ENCODE data around the gene S100A12.

S100A12 gene

DNA sequence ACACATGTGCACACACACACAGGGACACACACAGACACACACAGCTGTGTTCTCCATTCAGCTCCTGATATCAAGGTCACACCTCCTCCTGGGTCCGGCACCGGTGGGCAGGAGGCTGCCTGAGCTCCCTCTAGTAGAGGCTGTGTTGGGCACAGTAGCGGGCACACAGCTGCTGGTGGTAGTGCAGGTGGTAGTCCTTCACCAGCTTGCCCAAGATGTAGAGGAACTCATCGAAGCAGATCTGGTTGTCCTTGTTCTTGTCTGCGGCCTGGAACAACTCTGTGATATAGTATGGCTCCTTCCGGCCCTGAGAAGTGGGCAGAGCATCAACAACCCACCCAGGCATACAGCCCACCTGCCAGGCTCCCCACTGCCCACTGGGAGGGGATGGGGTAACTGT is 21.0 kb upstream of the S100A12 start:
- DNase-seq, result no peak

DNA sequence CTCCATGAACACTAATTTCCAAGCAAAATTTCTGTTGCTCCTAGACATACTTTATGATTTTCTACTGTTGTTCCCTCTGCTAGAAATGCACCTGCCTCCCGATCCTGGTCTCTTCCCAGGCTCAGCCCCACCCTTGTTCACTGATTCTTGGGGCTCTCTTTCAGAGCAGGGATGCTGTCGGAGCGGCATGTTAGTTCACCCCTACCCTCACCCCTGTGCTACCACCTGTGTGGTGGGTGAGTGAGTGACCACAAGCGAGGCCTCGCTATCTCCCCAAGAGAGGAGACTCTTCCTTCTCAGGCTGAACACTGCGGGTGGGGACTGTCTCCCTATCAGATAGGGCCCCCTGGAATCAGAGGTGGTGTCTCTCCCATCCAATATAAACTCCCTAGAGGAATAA is 20.4 kb upstream of the S100A12 start:
- DNase-seq, result no peak

DNA sequence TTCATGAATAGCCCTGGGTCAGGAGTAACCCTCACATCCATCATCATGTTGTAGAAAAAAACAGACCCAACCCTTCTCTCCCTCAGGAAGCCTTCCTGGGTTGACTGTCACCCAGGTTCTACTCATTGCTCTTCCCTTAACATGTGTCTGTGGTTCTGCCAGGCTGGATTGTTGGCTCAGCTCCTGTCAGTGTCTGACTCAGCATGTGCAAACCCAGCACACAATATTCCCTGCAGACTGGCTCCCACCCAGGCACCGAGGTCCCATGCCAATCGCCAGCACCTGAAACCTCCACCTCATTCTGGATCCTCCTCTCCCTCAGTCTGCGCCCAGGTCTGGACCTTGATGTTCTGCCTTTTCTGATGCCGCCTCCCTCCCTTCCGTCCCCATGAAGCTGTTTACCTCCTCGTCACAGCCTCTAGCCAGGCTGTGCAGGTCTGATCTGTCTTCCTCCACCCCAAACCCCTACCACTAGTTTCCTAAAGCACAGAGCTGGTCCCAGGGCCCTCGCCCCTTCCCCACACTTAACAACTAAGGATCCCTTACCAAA is 19.8 kb upstream of the S100A12 start:
- no peak for DNase-seq

DNA sequence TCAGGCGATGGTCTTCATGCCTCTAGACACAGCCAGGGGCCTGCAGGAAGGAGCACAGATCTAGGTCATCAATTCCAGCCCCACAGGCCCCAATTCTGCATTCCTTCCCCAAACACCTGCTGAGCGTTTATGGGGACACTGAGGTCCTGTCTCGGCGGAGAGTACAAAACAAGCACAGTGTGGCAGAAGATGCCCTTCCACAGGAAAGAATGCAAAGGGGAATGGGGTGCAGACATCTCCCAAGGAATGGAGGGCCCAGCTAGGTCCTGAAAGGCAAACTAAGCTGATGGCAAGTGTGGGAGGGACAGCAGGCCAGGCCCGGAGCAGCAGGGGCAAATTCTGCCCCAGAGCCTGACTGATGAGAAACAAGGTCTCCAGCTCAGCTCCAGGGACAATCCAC is 19.0 kb upstream of the S100A12 start:
- DNase-seq, result no peak

DNA sequence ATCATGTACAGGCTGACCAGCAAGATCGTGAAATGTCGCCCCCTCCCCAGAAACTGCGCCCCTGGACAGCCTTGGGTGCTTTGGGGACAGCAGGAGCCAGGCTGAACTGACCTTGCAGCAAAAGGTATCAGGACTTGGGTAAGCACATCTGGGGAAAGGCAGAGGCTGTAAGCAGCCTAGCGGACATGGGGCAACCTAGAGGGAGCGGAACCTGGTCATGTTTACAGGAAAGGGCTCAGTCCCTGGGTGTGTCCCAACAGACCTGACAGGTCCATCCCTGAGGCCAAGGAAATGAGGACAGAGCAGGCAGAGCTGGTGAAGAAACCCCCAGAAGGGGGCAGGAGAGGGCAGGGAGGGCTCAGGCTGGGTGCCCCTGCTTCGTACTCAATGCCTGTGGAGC is 18.5 kb upstream of the S100A12 start:
- DNase-seq, result no peak

DNA sequence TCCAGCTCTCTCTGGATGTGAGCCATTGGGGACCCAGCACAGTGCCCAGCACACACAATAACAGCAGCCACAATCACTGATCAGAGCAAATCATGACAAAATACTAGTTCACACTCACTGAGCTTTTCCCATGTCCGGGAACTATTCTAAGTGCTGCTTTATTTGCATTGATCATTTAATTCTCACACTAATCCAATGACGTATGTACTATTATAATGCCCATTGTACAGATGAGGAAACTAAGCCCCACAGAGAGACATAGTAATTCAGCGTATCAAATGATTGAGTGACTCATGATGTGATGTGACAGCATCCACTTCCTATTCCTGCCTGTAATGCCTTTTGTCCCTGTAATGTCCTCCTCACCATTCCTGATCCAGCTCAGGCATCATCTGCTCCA is 17.4 kb upstream of the S100A12 start:
- DNase-seq, result no peak

DNA sequence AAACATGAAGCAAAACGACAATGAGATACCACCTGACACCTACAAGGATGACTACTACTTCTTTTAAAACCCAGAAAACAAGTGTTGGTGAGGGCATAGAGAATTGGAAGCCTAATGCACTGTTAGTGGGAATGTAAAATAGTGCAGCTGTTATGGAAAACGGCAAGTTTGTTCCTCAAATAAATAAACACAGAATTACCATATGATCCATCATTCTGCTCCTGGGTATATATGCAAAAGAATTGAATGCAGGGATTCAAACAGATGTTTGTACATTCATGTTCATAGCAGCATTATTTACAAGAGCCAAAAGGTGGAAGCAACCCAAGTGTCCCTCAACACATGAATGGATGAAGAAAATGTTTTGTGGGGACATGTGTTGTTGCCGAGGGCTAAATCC is 16.8 kb upstream of the S100A12 start:
- no peak for DNase-seq

DNA sequence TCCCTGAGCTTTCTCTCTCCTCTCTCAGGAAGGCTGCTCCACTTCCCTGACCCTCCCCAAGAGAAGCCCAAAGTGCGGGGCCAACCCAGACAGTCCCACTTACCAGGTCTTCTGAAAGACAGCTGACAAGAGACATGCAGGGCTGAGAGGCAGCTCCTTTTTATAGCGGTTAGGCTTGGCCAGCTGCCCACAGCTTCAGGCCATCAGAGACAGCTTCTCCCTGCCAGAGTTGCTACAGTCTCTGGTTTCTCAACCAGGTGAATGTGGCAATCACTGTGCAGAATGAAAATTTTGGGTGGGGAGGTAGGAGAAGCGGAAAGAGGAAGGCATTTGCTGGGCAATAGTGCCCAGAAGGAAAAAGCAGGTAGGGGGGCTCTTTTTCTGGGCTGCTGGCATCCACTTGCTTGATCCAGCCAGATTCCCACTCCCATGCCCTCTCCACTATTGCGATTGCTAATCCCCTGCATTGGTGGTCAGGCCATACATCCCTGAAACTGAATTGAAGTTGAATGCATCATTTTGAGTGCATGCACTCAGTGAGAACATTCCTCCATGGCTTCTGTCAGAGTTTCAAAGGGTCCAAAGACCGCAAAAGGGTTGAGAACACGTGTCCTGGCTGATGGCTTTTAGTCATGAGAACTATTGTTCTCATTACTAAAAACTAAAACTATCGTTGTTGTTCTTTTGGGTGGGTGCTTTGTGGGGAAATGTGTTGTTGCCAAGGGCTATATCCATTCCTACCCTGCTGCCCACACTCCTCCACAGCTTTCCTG is 15.7 kb upstream of the S100A12 start, which contains the start of gene S100A8:
Gene S100A8, minus strand, starts transcription at position 136 of the 773 bp plus-strand sequence. CDS start 538 bp downstream, outside the sequence.
- no peak for DNase-seq

DNA sequence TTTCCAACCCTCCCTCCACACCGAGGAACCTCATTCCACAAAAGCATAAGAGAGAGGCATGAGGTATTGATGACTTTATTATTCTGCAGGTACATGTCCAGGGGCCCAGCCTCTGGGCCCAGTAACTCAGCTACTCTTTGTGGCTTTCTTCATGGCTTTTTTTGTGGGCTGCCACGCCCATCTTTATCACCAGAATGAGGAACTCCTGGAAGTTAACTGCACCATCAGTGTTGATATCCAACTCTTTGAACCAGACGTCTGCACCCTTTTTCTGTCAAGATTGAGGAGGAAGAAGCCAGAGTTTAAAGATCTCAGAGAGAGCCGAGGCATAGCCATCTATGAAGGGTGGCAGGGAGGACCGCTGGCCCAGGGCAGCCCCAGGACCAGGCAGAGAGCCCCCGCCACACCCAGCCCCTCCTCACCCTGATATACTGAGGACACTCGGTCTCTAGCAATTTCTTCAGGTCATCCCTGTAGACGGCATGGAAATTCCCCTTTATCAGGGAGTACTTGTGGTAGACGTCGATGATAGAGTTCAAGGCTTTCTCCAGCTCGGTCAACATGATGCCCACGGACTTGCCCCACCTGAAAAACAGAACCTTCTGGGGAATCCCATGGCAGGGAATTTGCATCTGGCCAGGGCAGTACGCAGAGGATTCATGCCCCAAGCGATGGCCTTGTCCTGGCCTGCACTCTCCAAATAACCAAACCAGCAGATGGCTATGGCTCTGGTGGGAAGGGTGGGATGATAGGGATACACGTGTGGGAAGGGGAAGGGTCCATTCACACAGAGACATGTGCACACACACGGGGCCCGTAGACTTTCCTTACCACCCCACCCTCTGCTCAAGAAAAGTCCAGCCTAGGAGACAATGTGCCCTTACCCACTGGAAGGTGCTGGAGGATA is 14.8 kb upstream of the S100A12 start:
- no peak for DNase-seq

DNA sequence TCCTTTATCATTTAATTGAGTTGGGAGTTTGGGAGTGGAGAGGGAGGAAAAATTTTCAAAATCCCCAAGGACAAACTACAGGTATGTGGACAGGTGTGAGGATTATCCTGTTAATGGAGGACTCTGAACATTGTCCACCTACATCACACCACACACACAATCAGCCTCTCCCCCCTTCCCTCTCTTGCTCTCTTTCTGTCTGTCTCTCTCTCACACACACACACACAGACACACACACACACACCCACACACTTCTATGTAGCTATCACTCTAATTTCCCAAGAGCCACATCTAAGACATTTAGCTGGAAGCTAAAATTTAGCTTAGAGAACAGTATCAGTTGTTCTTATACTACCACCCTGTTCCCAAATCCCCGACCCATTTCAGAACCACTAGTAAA is 14.0 kb upstream of the S100A12 start:
- DNase-seq, result no peak

DNA sequence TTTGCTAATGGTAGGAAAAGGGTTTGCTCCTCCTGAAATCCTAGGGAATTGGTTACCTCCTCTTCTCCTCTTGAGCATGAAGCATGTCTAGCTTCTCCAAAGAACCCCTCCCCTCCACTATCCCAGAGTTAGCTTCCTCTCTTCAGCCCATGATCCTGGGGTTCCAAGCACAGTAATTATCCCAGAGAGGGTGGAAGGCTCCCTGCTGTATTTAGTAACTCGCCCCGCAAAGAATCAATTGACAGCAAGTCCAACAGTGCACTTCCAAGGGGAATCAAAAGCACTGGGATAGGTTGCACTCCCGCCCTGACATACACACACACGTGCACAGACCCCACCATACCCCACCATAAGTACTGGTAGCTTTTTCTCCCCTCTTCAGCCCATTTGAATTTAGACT is 12.4 kb upstream of the S100A12 start:
- DNase-seq, result no peak

DNA sequence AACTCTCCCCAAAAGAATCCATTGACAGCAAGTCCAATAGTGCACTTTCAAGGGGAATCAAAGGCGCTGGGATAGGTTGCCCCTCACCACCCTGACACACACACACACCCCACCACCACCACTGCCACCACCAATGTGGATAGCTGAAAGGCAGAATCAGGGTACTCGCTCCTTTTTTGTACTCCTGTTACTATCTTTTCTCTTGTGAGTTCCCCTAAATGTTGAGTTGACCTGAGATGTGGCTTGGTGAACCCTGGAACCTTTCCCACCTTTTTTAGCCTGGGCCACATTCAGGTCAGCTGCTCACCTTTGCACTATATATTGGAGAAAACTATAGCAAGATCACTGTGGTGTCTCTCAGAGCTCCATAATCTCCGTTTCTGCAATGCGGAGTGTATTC is 11.6 kb upstream of the S100A12 start:
- DNase-seq, result no peak

DNA sequence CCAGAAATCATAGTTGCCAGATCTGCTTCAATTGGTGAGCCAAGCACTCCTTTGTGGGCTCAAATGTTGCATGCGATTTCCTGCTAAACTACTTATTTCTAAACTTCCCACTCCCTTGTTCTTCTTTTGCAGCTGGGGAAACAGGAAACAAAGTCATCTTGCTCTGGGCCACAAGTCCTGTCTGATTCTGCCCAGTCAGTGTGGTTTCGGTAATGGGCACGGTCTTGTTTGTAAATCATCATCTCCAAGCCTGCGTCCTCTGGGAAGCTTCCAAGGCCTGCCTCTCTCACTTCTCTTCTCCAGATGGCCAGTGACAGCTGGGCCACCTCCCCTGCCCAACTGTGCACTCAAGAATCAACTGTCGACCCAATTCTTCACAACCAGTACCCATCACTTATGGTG is 11.1 kb upstream of the S100A12 start:
- DNase-seq, result no peak

DNA sequence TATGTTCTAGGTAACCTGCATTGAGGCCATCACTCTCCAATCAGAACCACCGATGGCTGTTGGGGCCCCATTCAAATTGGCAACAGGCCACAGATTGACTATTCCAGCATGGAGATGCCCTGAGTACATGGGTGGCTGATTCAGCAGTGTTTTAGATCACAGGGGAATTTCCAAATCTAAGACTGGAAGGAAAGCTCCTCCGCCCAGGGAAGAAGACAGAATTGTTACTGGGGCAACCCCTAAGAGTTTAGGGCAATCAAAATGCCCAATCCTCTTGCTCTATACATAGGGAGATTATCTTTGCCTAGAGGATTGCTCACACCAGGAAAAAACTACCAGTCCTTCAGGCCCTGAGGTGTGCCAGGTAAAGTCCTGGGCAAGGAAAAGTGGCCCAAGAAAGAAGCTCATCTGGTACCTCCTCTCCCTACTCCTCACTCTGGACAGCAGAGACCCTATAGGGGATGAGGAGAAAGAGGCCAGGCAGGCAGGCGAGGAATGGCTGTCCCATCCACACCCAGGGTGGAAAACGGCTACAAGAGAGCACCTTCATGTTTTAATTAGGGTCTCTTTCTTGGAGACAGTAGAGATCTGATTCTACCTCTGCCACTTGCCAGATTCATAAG is 9.6 kb upstream of the S100A12 start:
- DNase-seq, result no peak

DNA sequence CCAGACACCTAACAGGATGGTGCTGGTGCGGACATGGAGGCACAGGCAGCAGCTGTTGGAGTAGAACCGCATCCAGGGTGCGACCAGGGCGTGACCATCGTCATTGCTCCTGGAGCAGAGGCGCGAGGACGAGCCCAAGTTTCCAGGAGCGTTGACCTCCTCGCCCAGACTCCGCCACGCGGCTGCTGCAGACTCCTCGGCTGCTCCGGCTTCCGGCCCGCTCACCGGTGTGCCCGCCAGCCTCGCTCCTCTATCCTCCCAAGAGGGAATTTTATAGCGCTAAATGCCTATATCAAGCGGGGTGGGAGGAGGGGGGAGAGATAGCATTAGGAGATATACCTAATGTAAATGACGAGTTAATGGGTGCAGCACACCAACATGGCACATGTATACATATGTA is 5.3 kb upstream of the S100A12 start:
- no peak for DNase-seq

DNA sequence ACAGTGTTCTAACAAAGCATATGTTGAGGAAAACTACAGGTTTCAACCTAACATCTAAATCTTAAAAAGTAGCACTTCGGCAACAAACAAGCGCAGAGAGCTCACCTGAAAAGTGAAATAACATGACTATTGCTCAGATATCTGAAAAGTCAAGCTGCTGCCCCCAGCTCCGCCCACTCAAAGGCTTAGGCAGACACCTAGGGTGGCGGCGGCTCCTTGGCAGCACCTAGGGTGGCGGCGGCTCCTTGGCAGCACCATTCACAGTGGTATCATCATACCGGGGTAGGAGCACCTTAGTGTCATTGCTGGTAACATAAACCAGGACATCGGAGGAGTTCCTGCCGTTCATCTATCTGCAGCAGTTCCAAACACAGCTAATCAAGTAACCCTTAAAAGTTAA is 4.2 kb upstream of the S100A12 start:
- DNase-seq, result no peak

DNA sequence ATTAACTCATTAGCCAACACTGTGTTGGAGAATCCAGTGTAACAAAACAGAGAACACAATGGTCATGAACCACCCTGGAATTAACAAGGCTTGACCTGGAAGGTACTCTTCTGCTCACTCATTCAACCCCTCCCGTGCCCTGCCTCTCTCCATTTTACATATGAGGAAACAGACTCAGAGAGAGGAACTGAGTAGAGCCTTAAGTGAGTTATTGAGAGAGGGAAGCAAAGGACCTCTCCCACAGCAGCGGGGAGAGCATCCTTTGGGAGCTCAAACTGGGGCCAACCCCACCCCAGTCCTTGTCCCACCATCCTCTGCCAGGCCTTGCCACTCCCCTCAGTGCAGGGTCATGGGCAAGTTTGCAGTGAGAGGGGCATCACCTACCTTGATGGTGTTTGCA is 1.4 kb downstream of the S100A12 start:
- no peak for DNase-seq

DNA sequence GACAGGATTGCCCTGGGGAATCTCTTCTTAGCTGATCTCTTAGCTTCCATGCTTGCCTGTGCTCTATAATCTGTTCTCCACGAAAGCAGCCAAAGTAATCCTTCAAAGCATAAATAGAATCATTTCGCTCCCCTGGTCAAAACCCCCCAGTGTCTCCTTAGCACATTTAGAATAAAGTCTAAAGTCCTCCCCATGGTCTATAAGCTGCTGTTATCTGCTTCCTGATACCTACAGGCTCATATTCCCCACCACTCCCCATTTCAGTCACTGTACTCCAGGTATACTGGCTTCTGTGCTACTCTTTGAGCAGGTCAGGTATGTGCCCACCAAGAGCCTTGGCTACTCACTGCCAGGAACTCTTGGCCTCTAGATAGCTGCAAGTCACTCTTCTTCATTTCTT is 2.9 kb downstream of the S100A12 start:
- DNase-seq, result no peak

DNA sequence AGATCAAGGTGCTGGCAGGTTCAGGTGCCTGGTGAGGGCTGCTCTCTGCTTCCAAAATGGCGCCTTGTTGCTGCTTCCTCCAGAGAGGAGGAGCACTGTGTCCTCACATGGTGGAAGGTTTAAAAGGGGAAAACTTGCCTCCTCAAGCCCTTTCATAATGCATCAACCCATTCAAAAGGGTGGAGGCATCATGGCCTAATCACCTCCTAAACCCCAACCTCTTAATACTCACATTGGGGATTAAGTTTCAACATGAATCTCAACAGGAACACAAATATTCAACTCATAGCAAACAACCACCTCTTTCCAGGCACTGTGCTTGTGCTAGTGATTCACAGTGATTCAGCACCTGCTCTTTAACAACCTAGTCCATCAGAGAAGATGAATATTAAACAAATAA is 4.2 kb downstream of the S100A12 start:
- DNase-seq, result no peak

DNA sequence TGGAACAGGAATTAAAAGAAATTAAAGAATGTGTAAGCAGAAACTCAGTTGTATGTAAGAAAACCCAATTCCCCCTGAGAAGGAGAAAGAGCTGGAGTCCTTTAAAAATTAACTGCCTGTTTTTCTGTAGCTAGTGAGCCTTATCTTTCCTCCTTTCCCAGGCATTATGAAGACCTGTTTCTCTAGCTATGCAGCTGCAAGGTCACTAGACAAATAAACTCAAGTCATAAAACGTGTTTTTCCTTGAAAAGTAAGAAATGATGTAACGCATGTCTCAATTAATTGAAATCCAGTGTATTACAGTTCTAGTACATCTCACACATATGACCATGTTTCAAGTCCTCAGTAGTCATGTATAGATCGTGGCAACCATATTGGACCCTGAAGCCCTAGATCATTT is 5.3 kb downstream of the S100A12 start:
- no peak for DNase-seq

DNA sequence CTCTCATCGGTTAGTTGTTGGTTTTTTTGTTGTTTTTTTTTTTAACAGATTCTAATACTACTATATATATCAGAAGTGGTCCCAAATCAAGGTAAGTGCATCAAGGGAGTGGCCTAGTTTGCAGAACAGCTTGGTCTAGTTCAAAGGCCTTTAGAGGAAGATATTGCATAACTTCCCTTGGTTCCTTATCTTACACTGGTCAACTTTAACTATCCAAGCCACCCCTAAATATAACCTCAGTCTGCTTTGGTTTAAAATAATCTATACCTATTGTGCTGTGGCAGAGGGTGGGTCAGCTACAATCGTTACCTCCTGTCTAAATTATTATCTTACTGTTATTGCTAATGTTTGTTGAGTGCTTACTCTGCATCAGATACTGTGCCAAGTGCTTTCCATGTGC is 6.9 kb downstream of the S100A12 start:
- DNase-seq, result no peak

DNA sequence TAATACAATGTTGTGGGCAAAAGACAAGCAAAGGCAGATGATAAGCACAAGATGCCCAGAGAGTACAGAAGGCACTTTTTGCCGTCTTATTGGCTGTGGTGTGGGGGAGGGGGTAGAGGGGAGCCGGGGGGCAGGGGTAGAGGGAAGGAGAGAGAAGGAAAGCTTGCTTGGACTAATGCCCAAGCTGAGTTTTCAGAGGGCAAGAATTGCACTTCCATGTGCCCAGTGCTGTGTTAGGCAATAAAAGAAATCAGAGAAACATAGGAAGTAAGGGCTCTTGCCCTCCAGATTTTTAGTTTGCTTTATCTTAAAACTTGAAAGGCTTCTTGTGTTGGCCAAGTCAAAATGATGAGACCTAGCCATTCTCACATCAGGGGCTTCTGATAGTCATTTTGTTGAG is 8.3 kb downstream of the S100A12 start:
- DNase-seq, result no peak

DNA sequence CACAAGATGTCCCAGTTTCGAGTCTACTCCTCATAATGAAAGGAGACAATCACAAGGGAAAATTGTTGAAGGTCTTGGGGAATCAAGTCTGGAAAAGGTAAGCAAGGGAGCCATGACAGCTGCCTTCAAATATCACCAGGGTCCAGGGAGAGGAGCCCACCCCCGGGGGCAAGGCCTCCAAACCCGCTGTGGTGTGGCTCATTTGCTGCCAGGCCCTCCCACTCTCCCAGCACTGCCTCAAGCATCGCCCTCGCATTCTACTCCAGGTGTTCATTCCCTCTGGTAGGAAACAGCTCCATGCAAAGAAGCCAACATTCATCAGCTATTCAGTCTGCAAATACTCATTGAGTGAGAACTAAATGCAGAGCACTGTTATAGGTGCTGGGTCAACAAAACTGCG is 9.2 kb downstream of the S100A12 start:
- no peak for DNase-seq

DNA sequence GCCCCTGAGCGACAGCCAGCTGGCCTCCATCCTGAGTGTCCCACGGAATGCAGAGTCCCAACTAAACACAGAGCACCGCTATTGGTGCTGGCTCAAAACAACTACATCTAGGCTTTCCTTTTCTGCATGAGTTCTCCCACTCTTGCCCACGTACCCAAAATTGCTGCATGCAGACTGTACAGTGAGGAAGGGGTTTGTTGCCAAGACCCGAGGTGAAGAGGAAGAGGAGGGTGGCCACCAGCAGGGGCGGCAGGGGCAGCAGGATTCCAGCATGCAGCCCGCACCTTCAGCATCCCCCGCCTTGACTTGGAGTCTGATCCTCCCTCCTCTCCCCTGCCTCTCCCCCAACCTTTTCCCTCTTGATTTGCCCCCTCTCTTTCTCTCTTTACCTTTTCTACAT is 9.7 kb downstream of the S100A12 start:
- DNase-seq, result no peak

All from retina (tissue), 1 donor.